Measurements from ENCODE around the gene FLYWCH1. TPM values are rescaled to one million over a fixed set of nuclear protein-coding genes. Genes with fewer than 3 reads are reported as not detected.

Gene FLYWCH1
- total RNA-seq, 1 experiment from 2014 or later: 9.1 TPM

DNA sequence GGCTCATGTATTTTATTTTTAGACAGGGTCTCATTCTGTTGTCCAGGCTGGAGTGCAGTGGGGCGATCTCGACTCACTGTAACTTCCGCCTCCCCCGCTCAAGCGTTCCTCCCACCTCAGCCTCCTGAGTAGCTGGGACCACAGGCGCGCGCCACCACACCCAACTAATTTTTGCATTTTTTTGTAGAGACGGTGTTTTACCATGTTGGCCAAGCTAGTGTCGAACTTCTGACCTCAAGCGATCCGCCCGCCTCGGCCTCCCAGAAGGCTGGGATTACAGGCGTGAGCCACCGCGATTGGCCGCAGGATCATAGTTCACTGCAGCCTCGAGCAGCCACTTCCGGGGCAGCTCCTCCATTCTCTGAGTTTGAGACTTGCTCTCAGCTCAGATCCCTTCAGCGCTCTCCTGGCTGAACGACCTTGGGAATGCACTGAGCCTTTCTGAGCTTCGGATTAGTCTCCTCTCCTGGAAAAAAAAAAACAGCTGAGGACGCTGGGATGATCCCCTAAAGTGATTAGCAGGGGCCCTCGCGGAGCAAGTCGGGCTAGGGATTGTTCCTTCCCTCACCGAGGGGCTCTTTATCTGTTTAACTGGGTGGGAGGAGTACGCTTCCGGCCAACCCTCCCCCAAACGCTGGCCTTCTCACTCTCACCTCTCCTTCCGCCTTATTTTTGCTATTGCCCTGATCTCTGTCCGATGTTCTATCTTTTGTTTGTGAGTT is 69.6 kb downstream of the FLYWCH1 start:
- Histone ChIP-seq H3K27ac (peak overlapping the region; percentile 80), H3K36me3 (peaks cover 10% of the 10 kb centered on the region; the same call in 1 of the 2 replicates), H3K27me3 (no peaks in the 10 kb centered on the region), H3K4me3 (peak overlapping the region; percentile 90), H3K9me3 (replicated peaks) (no peaks in the 10 kb centered on the region), H3K4me1 (peaks cover 37% of the 10 kb centered on the region)
- DNase-seq: peak; percentile 60 to 74

DNA sequence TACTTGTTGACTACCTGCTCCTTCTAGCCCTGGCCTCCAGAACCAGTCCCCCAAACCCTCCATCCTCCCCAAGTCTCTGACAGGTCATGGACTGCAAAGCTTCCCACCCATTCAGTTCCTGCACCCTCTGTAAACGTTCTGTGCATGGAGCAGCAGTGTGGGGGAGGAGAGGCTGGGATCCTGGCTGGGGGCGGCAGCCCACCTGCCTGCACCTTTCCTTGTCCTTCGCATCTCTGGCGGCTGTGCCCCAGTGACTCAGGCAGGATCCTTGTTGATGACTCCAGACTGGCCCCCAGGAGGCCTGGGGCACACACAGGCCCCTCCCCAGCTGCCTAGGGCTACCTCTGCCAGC is 70.1 kb downstream of the FLYWCH1 start:
- Histone ChIP-seq H3K4me1 (peaks cover 42% of the 10 kb centered on the region), H3K9me3 (replicated peaks) (no peaks in the 10 kb centered on the region), H3K27ac (peak overlapping the region; percentile 80; the same call in 1 of the 2 replicates), H3K27me3 (no peaks in the 10 kb centered on the region), H3K36me3 (peaks cover 7% of the 10 kb centered on the region; the same call in 1 of the 2 replicates), H3K4me3 (peak overlapping the region; percentile 90; the same call in 1 of the 2 replicates)
- DNase-seq: no peak

DNA sequence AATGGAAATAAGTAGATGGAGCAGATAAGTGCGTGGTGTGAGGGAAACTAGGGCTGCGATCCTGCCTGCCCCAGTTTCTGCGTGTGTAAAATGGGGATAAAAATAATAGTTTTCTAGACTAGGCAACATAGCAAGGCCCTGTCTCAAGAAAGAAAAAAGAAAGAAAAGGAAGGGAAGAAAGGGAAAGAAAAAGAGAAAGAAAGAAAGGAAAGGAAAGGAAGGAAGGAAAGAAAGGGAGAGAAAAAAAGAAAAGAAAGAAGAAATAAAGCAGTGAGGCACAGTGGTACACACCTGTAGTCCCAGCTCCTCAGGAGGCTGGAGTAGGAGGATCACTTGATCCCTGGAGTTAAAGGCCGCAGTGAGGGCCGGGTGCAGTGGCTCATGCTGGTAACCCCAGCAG is 70.7 kb downstream of the FLYWCH1 start:
- Histone ChIP-seq H3K4me3 (no peak overlapping the region), H3K27me3 (no peaks in the 10 kb centered on the region), H3K4me1 (peaks cover 48% of the 10 kb centered on the region), H3K36me3 (peaks cover 3% of the 10 kb centered on the region; the same call in 1 of the 2 replicates), H3K9me3 (replicated peaks) (no peaks in the 10 kb centered on the region), H3K27ac (no peak overlapping the region)
- DNase-seq: no peak

DNA sequence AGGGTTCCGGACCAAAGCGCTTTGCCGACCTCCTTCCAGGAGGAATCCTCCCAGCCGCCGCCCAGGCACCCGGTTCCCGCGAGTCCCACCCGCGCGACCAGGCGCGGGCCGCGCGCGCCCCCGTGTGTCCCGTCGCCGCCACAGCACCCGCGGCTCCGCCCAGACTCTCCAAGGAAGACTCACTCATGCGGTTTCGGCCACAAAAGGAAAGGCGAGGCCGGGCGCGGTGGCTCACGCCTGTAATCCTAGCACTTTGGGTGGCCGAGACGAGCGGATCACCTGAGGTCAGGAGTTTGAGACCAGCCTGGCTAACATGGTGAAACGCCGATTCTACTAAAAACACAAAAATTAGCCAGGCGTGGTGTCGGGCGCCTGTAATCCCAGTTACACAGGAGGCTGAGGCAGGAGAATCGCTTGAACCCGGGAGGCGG is 72.0 kb downstream of the FLYWCH1 start:
- Histone ChIP-seq H3K9me3 (replicated peaks) (no peaks in the 10 kb centered on the region), H3K27me3 (no peaks in the 10 kb centered on the region), H3K4me1 (peaks cover 59% of the 10 kb centered on the region), H3K36me3 (no peaks in the 10 kb centered on the region), H3K27ac (peak overlapping the region; percentile 30; the same call in 1 of the 2 replicates), H3K4me3 (no peak overlapping the region)
- peak; percentile 80 to 83 for DNase-seq

DNA sequence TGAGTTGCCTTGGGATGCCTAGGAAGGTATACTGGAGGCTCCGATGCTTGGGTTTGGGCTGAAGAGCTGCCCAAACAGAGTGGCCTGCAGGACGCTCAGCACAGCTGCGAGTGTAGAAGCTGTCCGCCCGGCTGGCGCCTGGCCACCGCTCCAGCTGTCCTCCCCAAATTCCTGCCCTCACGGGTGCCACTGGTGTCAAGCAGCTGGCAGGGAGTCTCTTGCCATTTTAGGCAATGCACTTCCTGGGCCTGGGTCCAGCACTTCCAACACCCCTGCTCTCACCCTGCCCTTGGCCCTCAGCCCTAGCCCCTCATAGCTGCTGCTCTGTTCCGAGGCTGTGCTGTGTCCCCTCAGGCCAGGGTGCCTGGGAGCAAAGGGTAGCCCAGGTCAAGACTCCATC is 73.7 kb downstream of the FLYWCH1 start:
- Histone ChIP-seq H3K9me3 (replicated peaks) (no peaks in the 10 kb centered on the region), H3K27ac (peak overlapping the region; percentile 79), H3K27me3 (no peaks in the 10 kb centered on the region), H3K4me3 (no peak overlapping the region), H3K36me3 (no peaks in the 10 kb centered on the region), H3K4me1 (peaks cover 64% of the 10 kb centered on the region)
- DNase-seq: peak; percentile 88 to 92

DNA sequence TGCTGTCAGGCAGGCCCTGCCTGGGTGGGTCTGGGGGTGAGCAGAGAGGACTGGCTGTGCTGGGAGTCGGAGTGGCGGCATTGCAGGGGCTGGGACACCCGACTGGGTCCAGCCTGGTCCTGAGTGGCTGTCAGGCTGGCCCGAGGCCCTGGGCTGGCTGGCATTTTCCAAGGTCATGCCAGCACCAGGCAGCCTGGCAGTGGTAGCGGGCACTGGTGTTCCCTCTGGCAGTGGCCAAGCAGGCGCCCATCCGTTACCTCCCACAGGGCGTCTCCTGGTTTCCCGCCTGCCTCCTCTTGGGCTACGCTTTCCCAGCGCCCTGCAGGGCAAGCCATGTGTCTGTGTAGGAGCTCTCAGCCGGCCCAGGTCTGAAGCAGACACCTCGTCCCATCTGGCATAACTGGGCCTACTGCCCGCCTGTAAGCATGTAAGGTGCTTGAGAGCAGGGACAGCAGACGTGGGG is 74.2 kb downstream of the FLYWCH1 start:
- Histone ChIP-seq H3K4me3 (no peak overlapping the region), H3K36me3 (no peaks in the 10 kb centered on the region), H3K4me1 (peaks cover 64% of the 10 kb centered on the region), H3K9me3 (replicated peaks) (no peaks in the 10 kb centered on the region), H3K27me3 (no peaks in the 10 kb centered on the region), H3K27ac (peak overlapping the region; percentile 79)
- DNase-seq: peak in 1 of 2 experiments; percentile 61

DNA sequence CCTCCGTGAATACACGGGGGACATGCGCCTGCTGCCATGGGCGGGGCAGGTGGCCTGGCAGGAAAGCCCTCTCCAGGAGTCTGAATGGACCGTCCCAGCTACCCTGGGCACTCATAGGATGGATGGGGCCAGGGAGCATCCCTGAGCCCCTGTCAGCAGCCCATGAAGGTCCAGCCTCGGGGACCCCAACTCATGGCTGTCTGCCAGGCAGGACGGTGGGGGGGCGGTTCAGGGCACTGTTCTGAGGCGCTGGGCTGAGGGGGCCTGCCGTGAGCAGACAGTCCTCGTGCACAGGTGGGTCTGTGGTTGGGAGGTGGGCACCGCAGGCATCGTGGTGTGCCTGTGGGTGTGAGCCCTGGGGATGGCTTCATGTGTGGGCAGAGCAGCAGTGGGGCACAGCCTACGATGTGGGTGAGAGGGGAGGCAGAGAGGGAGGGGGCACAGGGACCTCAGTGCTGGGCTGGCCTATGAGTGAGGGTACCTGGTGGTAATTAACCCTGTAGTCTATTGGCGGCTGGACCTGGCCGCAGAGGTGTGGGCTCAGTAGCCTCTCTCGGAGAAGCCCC is 75.0 kb downstream of the FLYWCH1 start:
- Histone ChIP-seq H3K9me3 (replicated peaks) (no peaks in the 10 kb centered on the region), H3K27ac (peak overlapping the region; percentile 66; the same call in 1 of the 2 replicates), H3K4me3 (no peak overlapping the region), H3K36me3 (no peaks in the 10 kb centered on the region), H3K27me3 (no peaks in the 10 kb centered on the region), H3K4me1 (peaks cover 58% of the 10 kb centered on the region)
- DNase-seq: peak in 1 of 2 experiments; percentile 50

DNA sequence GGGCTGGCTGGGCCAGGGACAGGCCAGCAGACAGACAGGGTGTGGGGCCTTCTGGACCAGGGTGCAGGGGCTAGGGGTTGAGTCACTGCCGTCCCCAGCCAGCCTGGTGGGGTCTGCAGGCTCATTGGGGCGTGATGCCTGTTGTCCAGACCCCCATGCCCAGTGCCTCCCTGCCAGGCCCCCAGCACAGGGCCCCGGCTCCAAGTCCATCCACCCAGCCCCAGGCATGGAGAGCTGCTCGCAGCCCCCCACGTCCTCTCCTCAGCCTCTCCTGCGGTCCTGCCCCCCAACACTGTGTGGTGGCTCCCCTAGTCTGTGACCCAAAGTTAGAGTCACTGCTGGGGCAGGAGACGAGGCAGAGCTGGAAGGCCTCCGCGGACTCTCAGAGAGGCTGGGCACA is 75.6 kb downstream of the FLYWCH1 start:
- peaks cover 55% of the 10 kb centered on the region for H3K4me1 ChIP-seq

DNA sequence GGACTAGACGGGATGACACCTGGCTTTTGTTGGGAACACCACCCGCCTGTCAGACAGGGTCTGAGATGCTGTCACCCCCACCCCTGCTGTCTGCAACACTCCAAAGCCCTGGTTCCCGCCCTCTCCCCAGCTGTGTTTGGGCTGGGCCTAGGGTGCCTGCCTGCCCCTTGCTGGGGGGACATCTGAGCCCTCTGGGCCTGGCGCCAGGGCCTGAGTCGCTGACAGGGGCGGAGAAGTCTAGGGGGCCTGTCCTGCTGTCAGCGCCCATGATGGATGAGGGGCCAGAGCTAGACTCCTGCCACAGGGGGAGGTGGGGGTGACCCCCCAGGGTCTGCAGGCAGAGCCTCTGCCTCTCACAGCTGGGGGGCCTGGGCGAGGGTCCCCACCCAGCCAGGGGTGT is 76.1 kb downstream of the FLYWCH1 start:
- Histone ChIP-seq H3K4me3 (peak overlapping the region; percentile 23), H3K4me1 (peaks cover 55% of the 10 kb centered on the region), H3K27ac (peak overlapping the region; percentile 66), H3K36me3 (no peaks in the 10 kb centered on the region), H3K9me3 (replicated peaks) (no peaks in the 10 kb centered on the region), H3K27me3 (no peaks in the 10 kb centered on the region)
- DNase-seq: peak; percentile 90 to 93

More for the DNA sequence above, 75.6 kb downstream of the FLYWCH1 start:
- DNase-seq: no peak
- Histone ChIP-seq H3K9me3 (replicated peaks) (no peaks in the 10 kb centered on the region), H3K27me3 (no peaks in the 10 kb centered on the region), H3K27ac (peak overlapping the region; percentile 66), H3K4me3 (no peak overlapping the region), H3K36me3 (no peaks in the 10 kb centered on the region)

DNA sequence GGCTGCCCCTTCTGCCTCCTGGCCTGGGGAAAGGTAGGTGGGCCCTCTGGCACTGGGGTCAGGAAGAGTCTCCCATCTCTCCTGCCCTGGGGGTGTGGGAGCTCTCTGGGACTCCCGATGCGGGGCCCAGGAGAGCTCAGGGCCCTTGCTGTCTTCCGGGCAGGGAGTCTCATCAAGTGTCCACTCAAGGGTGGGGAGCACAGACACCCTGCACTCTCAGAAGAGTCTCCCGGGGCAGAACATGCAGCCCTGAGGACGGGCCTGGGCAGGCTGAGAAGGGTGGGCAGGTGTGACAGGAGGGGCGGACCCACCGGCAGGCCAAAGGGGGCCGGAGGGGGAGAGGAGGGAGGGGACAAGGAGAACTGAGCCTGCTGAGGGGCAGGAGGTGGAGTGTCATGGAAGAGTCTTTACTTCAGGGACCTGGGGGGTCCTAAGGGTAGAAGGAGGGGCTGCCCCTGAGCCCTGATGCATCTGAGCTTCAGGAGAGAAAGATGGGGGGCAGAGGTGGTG is 76.9 kb downstream of the FLYWCH1 start:
- H3K4me1 ChIP-seq: peaks cover 52% of the 10 kb centered on the region
- no peaks in the 10 kb centered on the region for H3K9me3 ChIP-seq (replicated peaks)
- peak overlapping the region; percentile 23 for H3K4me3 ChIP-seq
- peak overlapping the region; percentile 66 for H3K27ac ChIP-seq
- DNase-seq: peak; percentile 53 to 56
- no peaks in the 10 kb centered on the region for H3K27me3 ChIP-seq
- H3K36me3 ChIP-seq: no peaks in the 10 kb centered on the region

DNA sequence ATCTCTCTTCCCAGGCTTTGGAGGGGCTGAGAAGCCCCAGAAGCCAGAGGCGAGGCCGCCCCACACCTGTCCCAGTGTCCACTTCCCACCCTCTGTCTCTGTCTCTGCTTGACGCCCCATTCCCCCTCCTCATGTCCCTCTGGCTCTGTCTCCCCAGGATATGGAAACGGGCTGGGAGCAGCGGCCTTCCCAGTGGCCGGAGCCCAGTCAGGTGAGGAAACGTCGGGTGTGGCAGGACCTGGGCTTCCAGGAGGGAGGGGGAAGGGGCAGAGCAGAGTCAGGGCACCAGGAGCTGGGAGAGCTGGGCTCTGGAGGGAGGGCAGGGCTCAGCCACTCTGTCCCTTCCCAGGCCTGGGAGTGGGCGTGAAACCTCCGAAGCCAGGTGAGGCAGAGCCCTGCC is 79.2 kb downstream of the FLYWCH1 start:
- no peaks in the 10 kb centered on the region for H3K36me3 ChIP-seq
- peaks cover 6% of the 10 kb centered on the region; the same call in 1 of the 2 replicates for H3K27me3 ChIP-seq
- H3K9me3 ChIP-seq (replicated peaks): no peaks in the 10 kb centered on the region
- peaks cover 32% of the 10 kb centered on the region for H3K4me1 ChIP-seq
- H3K4me3 ChIP-seq: no peak overlapping the region
- H3K27ac ChIP-seq: no peak overlapping the region
- no peak for DNase-seq

DNA sequence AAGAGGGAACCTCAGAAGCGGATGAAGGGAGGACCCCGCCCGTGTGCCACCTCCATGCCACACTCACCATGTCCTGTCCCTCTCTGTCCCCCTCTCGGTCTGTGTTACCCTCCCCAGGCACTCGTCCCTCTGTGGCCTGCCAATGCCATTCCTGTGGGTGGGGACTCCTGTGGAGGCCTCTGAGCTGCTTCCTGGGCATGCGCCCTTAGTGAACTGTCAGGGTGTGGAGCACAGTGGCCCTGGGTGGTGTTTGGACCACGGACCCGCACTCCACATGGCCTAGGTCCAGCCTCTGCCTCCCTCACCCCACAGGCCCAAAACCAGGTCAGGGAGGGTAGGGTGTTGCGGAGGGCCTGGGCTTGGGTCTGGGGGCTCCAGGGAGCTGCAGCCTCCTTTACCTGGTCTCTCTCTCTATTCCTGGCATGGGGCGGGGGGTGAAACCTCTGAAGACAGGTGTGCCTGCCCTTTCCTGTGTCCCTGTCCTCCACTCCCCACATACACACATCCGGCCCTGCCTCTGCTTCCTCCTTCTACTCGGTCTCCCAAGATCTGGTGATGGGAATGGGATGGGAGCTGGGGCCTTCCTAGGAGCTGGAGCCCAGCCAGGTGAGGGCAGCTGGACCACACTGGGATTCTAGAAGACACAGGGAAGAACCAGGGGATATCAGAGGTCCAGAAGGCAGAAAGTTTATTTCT is 80.0 kb downstream of the FLYWCH1 start:
- Histone ChIP-seq H3K27me3 (peaks cover 11% of the 10 kb centered on the region), H3K9me3 (replicated peaks) (no peaks in the 10 kb centered on the region), H3K4me3 (no peak overlapping the region), H3K4me1 (peaks cover 24% of the 10 kb centered on the region), H3K27ac (no peak overlapping the region), H3K36me3 (no peaks in the 10 kb centered on the region)
- DNase-seq: no peak

DNA sequence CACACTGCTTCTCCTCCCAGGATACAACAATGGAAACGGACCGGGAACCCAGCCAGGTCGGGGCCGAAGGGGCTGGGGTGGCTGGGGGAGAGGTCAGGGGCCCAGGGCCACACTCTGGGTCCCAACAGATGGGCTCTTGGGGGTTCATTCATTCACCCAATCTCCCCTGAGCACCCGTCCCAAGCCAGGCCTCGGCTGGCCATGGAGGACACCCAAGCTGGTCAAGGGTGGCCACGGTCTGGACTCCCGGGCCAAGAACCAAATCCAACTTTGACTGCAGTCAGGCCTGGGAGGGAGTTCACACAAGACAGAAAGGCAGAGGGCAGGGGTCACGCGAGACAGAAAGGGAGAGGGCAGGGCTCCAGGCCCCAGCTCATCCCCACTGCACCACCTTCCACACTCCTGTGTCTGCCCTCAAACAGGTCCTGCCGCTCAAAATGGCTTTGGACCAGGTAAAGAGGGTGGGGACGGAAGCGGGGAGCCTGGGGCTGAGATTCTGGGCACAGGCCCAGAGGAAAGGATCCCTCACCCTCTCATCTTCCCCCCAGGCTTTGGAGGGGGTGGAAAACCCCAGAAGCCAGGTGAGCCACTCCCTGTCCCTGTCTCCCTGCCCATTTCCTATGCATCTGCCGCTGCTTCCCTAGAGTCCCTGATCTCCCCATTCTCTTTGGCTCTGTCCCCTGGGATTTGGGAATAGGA is 80.8 kb downstream of the FLYWCH1 start:
- Histone ChIP-seq H3K27ac (no peak overlapping the region), H3K4me1 (peaks cover 16% of the 10 kb centered on the region), H3K36me3 (no peaks in the 10 kb centered on the region), H3K9me3 (replicated peaks) (no peaks in the 10 kb centered on the region), H3K4me3 (no peak overlapping the region), H3K27me3 (peaks cover 14% of the 10 kb centered on the region)
- DNase-seq: no peak

DNA sequence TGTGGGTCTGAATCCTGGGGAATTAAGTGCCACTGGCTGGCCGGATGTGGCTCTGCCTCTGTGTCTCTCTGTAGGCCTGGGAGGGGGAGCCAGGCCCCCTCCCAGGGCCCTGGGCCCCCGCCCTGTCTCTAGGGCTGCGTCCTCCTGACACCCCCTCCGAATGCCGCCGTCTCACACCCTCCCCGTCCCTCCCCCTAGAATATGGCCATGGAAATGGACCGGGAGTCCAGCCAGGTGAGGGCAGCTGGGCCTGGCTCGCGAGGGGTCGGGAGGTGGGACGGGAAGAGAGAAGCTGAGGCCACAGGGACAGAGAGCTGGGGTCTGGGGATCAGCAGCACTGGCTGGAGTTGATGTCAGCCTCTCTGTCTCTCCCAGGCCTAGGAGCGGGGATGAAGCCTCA is 84.6 kb downstream of the FLYWCH1 start:
- no peaks in the 10 kb centered on the region for H3K36me3 ChIP-seq
- no peaks in the 10 kb centered on the region for H3K4me1 ChIP-seq
- H3K27ac ChIP-seq: no peak overlapping the region
- no peak overlapping the region for H3K4me3 ChIP-seq
- DNase-seq: no peak
- H3K27me3 ChIP-seq: peaks cover 25% of the 10 kb centered on the region
- no peaks in the 10 kb centered on the region for H3K9me3 ChIP-seq (replicated peaks)
